ENCODE data around the gene GRWD1. TPM values are rescaled to one million over a fixed set of nuclear protein-coding genes. Genes with fewer than 3 reads are reported as not detected.

GRWD1 gene
- total RNA-seq, 1 experiment from 2014 or later = 64.8 TPM

GRCh38 chr19:48476176-48476575, 30.4 kb downstream of the GRWD1 start:
- Histone ChIP-seq H3K4me1 (ENCODE audit: control insufficient read depth in 1 of 2, insufficient read depth in 2 of 2, low read length in 2 of 2) (no peaks in the 10 kb centered on the region), H3K79me2 (ENCODE audit: insufficient read depth, low read length) (0 out of 2 replicates have a peak, but pooled peaks cover 4% of the 10 kb centered on the region), H3K9ac (ENCODE audit: low read length) (no peak overlapping the region), H3K36me3 (ENCODE audit: control insufficient read depth in 1 of 2, insufficient read depth in 2 of 2, low read length in 2 of 2) (peaks cover 28 to 53% of the 10 kb centered on the region in 2 experiments), H2AFZ (ENCODE audit: low read depth, low read length, poor library complexity, severe bottlenecking) (no peak overlapping the region), H3K4me2 (ENCODE audit: low read length) (no peak overlapping the region), H3K27me3 (ENCODE audit: insufficient read depth, low read length) (no peaks in the 10 kb centered on the region), H4K20me1 (ENCODE audit: insufficient read depth) (no peaks in the 10 kb centered on the region), H3K9me3 (ENCODE audit: control insufficient read depth in 1 of 2, insufficient read depth in 1 of 2, low read depth in 1 of 2, low read length in 2 of 2) (no peaks in the 10 kb centered on the region), H3K4me3 (replicated peaks in 1 of 2; ENCODE audit: low read depth in 1 of 2, low read length in 2 of 2) (no peak overlapping the region), H3K9me2 (ENCODE audit: insufficient read depth) (no peaks in the 10 kb centered on the region), H3K27ac (ENCODE audit: low read depth, low read length) (no peak overlapping the region)
- TF ChIP-seq SRF (IDR thresholded peaks at IDR 0.05; ENCODE audit: low read depth) = no peak
- POLR2A ChIA-PET = no interaction called here
- CTCF ChIA-PET = no interaction called here
- no TSS peak for BruUV-seq (replicated peaks)
- intact Hi-C loops (cut with micrococcal nuclease) = no loop called here
- DNase-seq (ENCODE audit: low read depth, low spot score) (no peak), ATAC-seq (no peak)
- RAD21 ChIA-PET (ENCODE audit: low non-redundant PET in 1 of 2, low total read pairs in 2 of 2, uncharacterized antibody in 2 of 2, unreplicated experiment in 2 of 2) = no interaction called here

DNA sequence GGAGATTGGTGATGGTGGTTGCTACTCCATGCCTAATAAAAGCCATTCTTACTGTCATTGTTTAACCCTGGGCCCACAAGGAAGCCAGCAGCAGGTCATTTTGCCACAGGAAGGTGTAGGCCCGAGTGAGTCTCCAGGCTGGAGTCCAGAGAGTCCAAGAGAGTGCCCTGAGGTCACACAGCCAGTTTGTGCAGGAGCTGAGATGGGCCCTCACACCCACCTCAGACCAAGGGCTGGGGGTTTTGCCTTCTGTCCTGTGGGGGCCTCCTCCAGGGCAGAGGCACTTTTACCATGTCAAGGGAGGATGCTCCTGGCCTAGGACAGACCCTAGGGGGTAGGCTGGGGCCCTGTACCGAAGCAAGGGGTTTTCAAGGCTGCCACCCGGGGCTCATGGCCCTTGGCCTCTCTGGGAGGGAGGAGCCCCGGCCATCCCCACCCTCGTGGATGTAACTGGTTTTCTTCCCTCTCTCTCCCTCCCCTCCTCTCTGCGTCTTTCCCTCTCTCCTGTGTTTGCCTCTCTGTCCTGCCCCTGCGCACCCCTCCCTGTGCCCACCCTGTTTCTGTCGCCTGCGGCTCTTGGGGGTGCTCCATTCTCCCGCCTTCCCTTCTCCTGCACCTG, 31.4 kb downstream of the GRWD1 start:
- Histone ChIP-seq H3K4me1 (ENCODE audit: control insufficient read depth in 1 of 2, insufficient read depth in 2 of 2, low read length in 2 of 2) (peaks cover 0 to 6% of the 10 kb centered on the region in 2 experiments; a peak in 2 of 4 replicates), H3K27ac (ENCODE audit: low read depth, low read length) (no peak overlapping the region), H3K9me3 (ENCODE audit: control insufficient read depth in 1 of 2, insufficient read depth in 1 of 2, low read depth in 1 of 2, low read length in 2 of 2) (no peaks in the 10 kb centered on the region), H3K9me2 (ENCODE audit: insufficient read depth) (no peaks in the 10 kb centered on the region), H3K27me3 (ENCODE audit: insufficient read depth, low read length) (no peaks in the 10 kb centered on the region), H3K36me3 (ENCODE audit: control insufficient read depth in 1 of 2, insufficient read depth in 2 of 2, low read length in 2 of 2) (peaks cover 20 to 45% of the 10 kb centered on the region in 2 experiments), H3K79me2 (ENCODE audit: insufficient read depth, low read length) (no peaks in the 10 kb centered on the region), H3K4me2 (ENCODE audit: low read length) (no peak overlapping the region), H4K20me1 (ENCODE audit: insufficient read depth) (no peaks in the 10 kb centered on the region), H2AFZ (ENCODE audit: low read depth, low read length, poor library complexity, severe bottlenecking) (no peak overlapping the region), H3K9ac (ENCODE audit: low read length) (no peak overlapping the region), H3K4me3 (replicated peaks in 1 of 2; ENCODE audit: low read depth in 1 of 2, low read length in 2 of 2) (no peak overlapping the region)
- BruUV-seq (replicated peaks) = no TSS peak
- no peak for DNase-seq (ENCODE audit: low read depth, low spot score)
- ATAC-seq = no peak
- ChIA-PET POLR2A (no interaction called here), RAD21 (ENCODE audit: low non-redundant PET in 1 of 2, low total read pairs in 2 of 2, uncharacterized antibody in 2 of 2, unreplicated experiment in 2 of 2) (no interaction called here), CTCF (no interaction called here)
- TF ChIP-seq EGR1 (IDR thresholded peaks at IDR 0.05; ENCODE audit: low read depth) (no peak), POLR2A (IDR thresholded peaks at IDR 0.05; ENCODE audit: borderline replicate concordance, extremely low read depth, insufficient read depth, insufficient read length) (no peak), RAD21 (IDR thresholded peaks at IDR 0.05; ENCODE audit: low read depth) (no peak), SP1 (IDR thresholded peaks at IDR 0.05; ENCODE audit: low read depth) (no peak), SIN3A (IDR thresholded peaks at IDR 0.05; ENCODE audit: low read depth) (no peak), EZH2 (IDR thresholded peaks at IDR 0.05) (no peak), JUND (IDR thresholded peaks at IDR 0.05) (no peak), SRF (IDR thresholded peaks at IDR 0.05; ENCODE audit: low read depth) (no peak), ELF1 (IDR thresholded peaks at IDR 0.05; ENCODE audit: borderline replicate concordance, low read depth) (no peak), EZH2phosphoT487 (IDR thresholded peaks at IDR 0.05; ENCODE audit: borderline replicate concordance) (no peak), TCF7L2 (IDR thresholded peaks at IDR 0.05; ENCODE audit: borderline replicate concordance, extremely low read depth, insufficient read depth, insufficient read length) (no peak)
- TF ChIP-seq, protein P1, sequence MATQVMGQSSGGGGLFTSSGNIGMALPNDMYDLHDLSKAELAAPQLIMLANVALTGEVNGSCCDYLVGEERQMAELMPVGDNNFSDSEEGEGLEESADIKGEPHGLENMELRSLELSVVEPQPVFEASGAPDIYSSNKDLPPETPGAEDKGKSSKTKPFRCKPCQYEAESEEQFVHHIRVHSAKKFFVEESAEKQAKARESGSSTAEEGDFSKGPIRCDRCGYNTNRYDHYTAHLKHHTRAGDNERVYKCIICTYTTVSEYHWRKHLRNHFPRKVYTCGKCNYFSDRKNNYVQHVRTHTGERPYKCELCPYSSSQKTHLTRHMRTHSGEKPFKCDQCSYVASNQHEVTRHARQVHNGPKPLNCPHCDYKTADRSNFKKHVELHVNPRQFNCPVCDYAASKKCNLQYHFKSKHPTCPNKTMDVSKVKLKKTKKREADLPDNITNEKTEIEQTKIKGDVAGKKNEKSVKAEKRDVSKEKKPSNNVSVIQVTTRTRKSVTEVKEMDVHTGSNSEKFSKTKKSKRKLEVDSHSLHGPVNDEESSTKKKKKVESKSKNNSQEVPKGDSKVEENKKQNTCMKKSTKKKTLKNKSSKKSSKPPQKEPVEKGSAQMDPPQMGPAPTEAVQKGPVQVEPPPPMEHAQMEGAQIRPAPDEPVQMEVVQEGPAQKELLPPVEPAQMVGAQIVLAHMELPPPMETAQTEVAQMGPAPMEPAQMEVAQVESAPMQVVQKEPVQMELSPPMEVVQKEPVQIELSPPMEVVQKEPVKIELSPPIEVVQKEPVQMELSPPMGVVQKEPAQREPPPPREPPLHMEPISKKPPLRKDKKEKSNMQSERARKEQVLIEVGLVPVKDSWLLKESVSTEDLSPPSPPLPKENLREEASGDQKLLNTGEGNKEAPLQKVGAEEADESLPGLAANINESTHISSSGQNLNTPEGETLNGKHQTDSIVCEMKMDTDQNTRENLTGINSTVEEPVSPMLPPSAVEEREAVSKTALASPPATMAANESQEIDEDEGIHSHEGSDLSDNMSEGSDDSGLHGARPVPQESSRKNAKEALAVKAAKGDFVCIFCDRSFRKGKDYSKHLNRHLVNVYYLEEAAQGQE (IDR thresholded peaks at IDR 0.05; ENCODE audit: low read depth) = no peak
- TF ChIP-seq, protein P2, sequence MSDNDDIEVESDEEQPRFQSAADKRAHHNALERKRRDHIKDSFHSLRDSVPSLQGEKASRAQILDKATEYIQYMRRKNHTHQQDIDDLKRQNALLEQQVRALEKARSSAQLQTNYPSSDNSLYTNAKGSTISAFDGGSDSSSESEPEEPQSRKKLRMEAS (IDR thresholded peaks at IDR 0.05) = no peak
- TF ChIP-seq, protein P3, sequence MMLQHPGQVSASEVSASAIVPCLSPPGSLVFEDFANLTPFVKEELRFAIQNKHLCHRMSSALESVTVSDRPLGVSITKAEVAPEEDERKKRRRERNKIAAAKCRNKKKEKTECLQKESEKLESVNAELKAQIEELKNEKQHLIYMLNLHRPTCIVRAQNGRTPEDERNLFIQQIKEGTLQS (IDR thresholded peaks at IDR 0.05) = no peak
- intact Hi-C loops (cut with micrococcal nuclease) = no loop called here
